H1 (cell line): ENCODE measurements around the gene CACNG4. TPM values are rescaled to one million over a fixed set of nuclear protein-coding genes. Genes with fewer than 3 reads are reported as not detected.

Experiments used
- CTCF ChIA-PET: fragments of 300-600 bp; sonication (Branson Sonifier 250); formaldehyde crosslinking; loops from one replicate; lab custom pipeline; 2021; ENCODE audit not compliant: partially characterized antibody; lab: Charles Lee
- POLR2A ChIA-PET: fragments of 300-600 bp; sonication (Branson Sonifier 250); formaldehyde crosslinking; loops from one replicate; lab custom pipeline; 2021; ENCODE audit warnings: inconsistent platforms; ENCODE audit not compliant: partially characterized antibody; lab: Charles Lee
- DNase-seq, 2 experiments: peaks; one replicate each; pipeline versions ENCODE4 v3.0.0 to v3.0.0-alpha.2; 2010 to 2022; ENCODE audit warnings: low spot score in 2 of 2, low read depth in 1 of 2, mixed read lengths in 1 of 2
- FAIRE-seq: peaks from 2 replicates; lab custom pipeline; 2011; peaks lifted over from hg19 to GRCh38; lab: Jason Lieb, UNC
- H2AFZ ChIP-seq: 2 replicates; pipeline ENCODE4 v1.8.1; 2012; ENCODE audit warnings: low read length, inconsistent platforms
- H2AK5ac ChIP-seq: 2 replicates; pipeline ENCODE4 v1.6.1; 2013; ENCODE audit warnings: low read depth, low read length
- H2BK120ac ChIP-seq: replicated peaks from 2 replicates; pipeline ENCODE3; 2013; ENCODE audit warnings: low read depth, low read length, inconsistent platforms
- H2BK12ac ChIP-seq: 2 replicates; pipeline ENCODE4 v1.6.1; 2013; ENCODE audit warnings: low read depth, low read length
- H2BK15ac ChIP-seq: 2 replicates; pipeline ENCODE4 v1.6.1; 2013; ENCODE audit warnings: low read length
- H2BK20ac ChIP-seq: 2 replicates; pipeline ENCODE4 v1.6.1; 2013; ENCODE audit warnings: low read length
- H2BK5ac ChIP-seq: 2 replicates; pipeline ENCODE4 v1.6.1; 2013; ENCODE audit warnings: low read depth, low read length
- H3K14ac ChIP-seq: 2 replicates; pipeline ENCODE4 v1.6.1; 2013; ENCODE audit warnings: inconsistent platforms; ENCODE audit not compliant: insufficient read length
- H3K18ac ChIP-seq: 2 replicates; pipeline ENCODE4 v1.6.1; 2013; ENCODE audit warnings: low read length; ENCODE audit errors: extremely low read depth
- H3K23ac ChIP-seq: 2 replicates; pipeline ENCODE4 v1.6.1; 2013; ENCODE audit warnings: inconsistent platforms; ENCODE audit not compliant: insufficient read length
- H3K23me2 ChIP-seq: 2 replicates; pipeline ENCODE4 v1.6.1; 2013; ENCODE audit warnings: low read depth, low read length
- H3K27ac ChIP-seq: 2 replicates; pipeline ENCODE4 v1.6.1; 2011; ENCODE audit warnings: low read depth, low read length, inconsistent platforms
- H3K27me3 ChIP-seq, 4 experiments: replicated peaks in 1 of 4; 1 replicate in 1 of 4; 2 replicates in 3 of 4; pipeline versions ENCODE4 v1.6.1 to v1.8.1; 2011 to 2013; ENCODE audit warnings: low read length in 3 of 4, mild to moderate bottlenecking in 3 of 4, inconsistent platforms in 2 of 4, mixed read lengths in 2 of 4, moderate library complexity in 1 of 4; ENCODE audit not compliant: control insufficient read depth in 3 of 4, insufficient read depth in 3 of 4; ENCODE audit errors: extremely low read depth in 1 of 4
- H3K36me3 ChIP-seq, 4 experiments: 2 replicates each; pipeline versions ENCODE4 v1.6.1 to v1.8.1; 2011 to 2013; ENCODE audit warnings: mild to moderate bottlenecking in 4 of 4, low read length in 3 of 4, moderate library complexity in 2 of 4, control low read depth in 1 of 4, inconsistent platforms in 1 of 4; ENCODE audit not compliant: insufficient read depth in 4 of 4, control insufficient read depth in 2 of 4
- H3K4ac ChIP-seq: replicated peaks from 2 replicates; pipeline ENCODE3; 2013; ENCODE audit warnings: low read length, low read depth, mixed read lengths, inconsistent platforms; ENCODE audit not compliant: insufficient read length
- H3K4me1 ChIP-seq, 4 experiments: replicated peaks in 1 of 4; 1 replicate in 1 of 4; 2 replicates in 3 of 4; pipeline versions ENCODE4 v1.6.1 to v1.8.1; 2011 to 2013; ENCODE audit warnings: low read length in 3 of 4, inconsistent platforms in 2 of 4, mixed read lengths in 1 of 4; ENCODE audit not compliant: insufficient read depth in 4 of 4, control insufficient read depth in 3 of 4
- H3K4me2 ChIP-seq, 2 experiments: 2 replicates each; pipeline versions ENCODE4 v1.6.1 to v1.8.1; 2011 to 2013; ENCODE audit warnings: low read depth in 2 of 2, low read length in 2 of 2, control low read depth in 1 of 2, inconsistent platforms in 1 of 2, mild to moderate bottlenecking in 1 of 2; ENCODE audit not compliant: insufficient read depth in 1 of 2
- H3K4me3 ChIP-seq, 4 experiments: fragments of 200-600, 300-600 bp in 1 of 4; sonication (generic), shearing (Covaris generic), sonication (Bioruptor Twin) in 1 of 4; 2 replicates each; pipeline versions ENCODE4 v1.5.1 to v1.8.1; 2011 to 2016; ENCODE audit warnings: low read length in 4 of 4, low read depth in 3 of 4, control low read depth in 2 of 4, inconsistent platforms in 2 of 4, mild to moderate bottlenecking in 2 of 4, mixed read lengths in 1 of 4, moderate library complexity in 1 of 4; ENCODE audit not compliant: insufficient read depth in 2 of 4; ENCODE audit errors: extremely low read depth in 1 of 4
- H3K56ac ChIP-seq: replicated peaks from 2 replicates; pipeline ENCODE3; 2013; ENCODE audit warnings: low read depth, mild to moderate bottlenecking, mixed read lengths, low read length, inconsistent platforms; ENCODE audit not compliant: insufficient read length
- H3K79me1 ChIP-seq: 2 replicates; pipeline ENCODE4 v1.6.1; 2013; ENCODE audit warnings: low read depth, low read length, control low read depth
- H3K79me2 ChIP-seq, 2 experiments: 2 replicates each; pipeline versions ENCODE4 v1.6.1 to v1.8.1; 2012 to 2013; ENCODE audit warnings: low read length in 2 of 2, mild to moderate bottlenecking in 2 of 2, inconsistent platforms in 1 of 2; ENCODE audit not compliant: insufficient read depth in 2 of 2, control insufficient read depth in 1 of 2
- H3K9ac ChIP-seq, 4 experiments: replicated peaks in 1 of 4; 1 replicate in 1 of 4; 2 replicates in 3 of 4; pipeline versions ENCODE4 v1.6.1 to v1.8.1; 2011 to 2013; ENCODE audit warnings: low read depth in 3 of 4, low read length in 3 of 4, control low read depth in 2 of 4, mild to moderate bottlenecking in 2 of 4, moderate library complexity in 2 of 4, inconsistent platforms in 1 of 4; ENCODE audit errors: extremely low read depth in 1 of 4
- H3K9me3 ChIP-seq, 2 experiments: 2 replicates each; pipeline versions ENCODE4 v1.6.1 to v1.8.1; 2012 to 2013; ENCODE audit warnings: mild to moderate bottlenecking in 2 of 2, moderate library complexity in 2 of 2, control low read depth in 1 of 2, inconsistent platforms in 1 of 2, low read depth in 1 of 2, low read length in 1 of 2, mixed read lengths in 1 of 2; ENCODE audit not compliant: insufficient read depth in 2 of 2
- H4K20me1 ChIP-seq, 2 experiments: replicated peaks in 1 of 2; 2 replicates each; pipeline versions ENCODE3 to v1.8.1; 2011 to 2013; ENCODE audit warnings: inconsistent platforms in 2 of 2, low read length in 2 of 2, mild to moderate bottlenecking in 1 of 2; ENCODE audit not compliant: insufficient read depth in 2 of 2, control insufficient read depth in 1 of 2
- H4K5ac ChIP-seq: 2 replicates; pipeline ENCODE4 v1.6.1; 2013; ENCODE audit warnings: low read length, low read depth, mixed read lengths, inconsistent platforms; ENCODE audit not compliant: insufficient read length
- H4K8ac ChIP-seq: 2 replicates; pipeline ENCODE4 v1.8.0; 2013; ENCODE audit warnings: mild to moderate bottlenecking, moderate library complexity, low read length, inconsistent platforms; ENCODE audit not compliant: insufficient read depth; ENCODE audit errors: extremely low read depth
- H4K91ac ChIP-seq: replicated peaks from 2 replicates; pipeline ENCODE3; 2013; ENCODE audit warnings: low read length, mixed read lengths, inconsistent platforms; ENCODE audit not compliant: insufficient read length
- BCL11A ChIP-seq, 2 experiments: IDR thresholded peaks; one replicate each; pipeline ENCODE4 v1.6.1; 2011; ENCODE audit warnings: low read depth in 2 of 2, low read length in 2 of 2, mild to moderate bottlenecking in 2 of 2
- EGR1 ChIP-seq: IDR thresholded peaks from 2 replicates; pipeline ENCODE4 v1.6.1; 2011; ENCODE audit warnings: low read depth, low read length, borderline replicate concordance
- GABPA ChIP-seq: IDR thresholded peaks from 2 replicates; pipeline ENCODE4 v1.6.1; 2011; ENCODE audit warnings: mild to moderate bottlenecking, low read length, moderate library complexity, borderline replicate concordance; ENCODE audit not compliant: insufficient read depth
- GTF2F1 ChIP-seq: IDR thresholded peaks from 2 replicates; pipeline ENCODE4 v1.6.1; 2012; ENCODE audit warnings: low read depth, low read length, improper control_type of control experiment, borderline replicate concordance
- JUN ChIP-seq: IDR thresholded peaks from 2 replicates; pipeline ENCODE4 v1.6.1; 2011; ENCODE audit warnings: low read depth, mild to moderate bottlenecking, improper control_type of control experiment, low read length
- JUND ChIP-seq: IDR thresholded peaks from 2 replicates; pipeline ENCODE4 v1.6.1; 2011; ENCODE audit warnings: mild to moderate bottlenecking, improper control_type of control experiment, low read length
- KDM5A ChIP-seq: fragments of 200-600 bp; IDR thresholded peaks from 2 replicates; pipeline ENCODE4 v1.7.1; 2012; ENCODE audit warnings: mild to moderate bottlenecking, low read length, inconsistent platforms, mixed read lengths
- POLR2AphosphoS5 ChIP-seq: IDR thresholded peaks from 2 replicates; pipeline ENCODE4 v1.6.1; 2011; ENCODE audit warnings: low read depth, low read length
- POU5F1 ChIP-seq: IDR thresholded peaks from 2 replicates; pipeline ENCODE4 v1.6.1; 2011; ENCODE audit warnings: low read depth, mild to moderate bottlenecking, low read length, moderate library complexity
- SP2 ChIP-seq: IDR thresholded peaks from 2 replicates; pipeline ENCODE4 v1.6.1; 2012; ENCODE audit warnings: mild to moderate bottlenecking, low read length, inconsistent platforms
- SP4 ChIP-seq: IDR thresholded peaks from 2 replicates; pipeline ENCODE4 v1.6.1; 2012; ENCODE audit warnings: low read length, inconsistent platforms
- SUZ12 ChIP-seq: fragments of 200-600 bp; sonication (generic); IDR thresholded peaks from 2 replicates; pipeline ENCODE4 v1.6.1; 2012; ENCODE audit warnings: mild to moderate bottlenecking, inconsistent platforms, low read length, moderate library complexity, mixed read lengths
- WGBS, 2 experiments: shearing (Covaris generic) in 1 of 2; methylation state at CpG; one replicate each; pipeline versions ENCODE4 v1.1.6 to v1.1.7; 2013 to 2015; ENCODE audit warnings: low lambda C conversion rate in 2 of 2, mixed read lengths in 2 of 2, inconsistent platforms in 1 of 2, low coverage in 1 of 2, missing lambda C conversion rate in 1 of 2; ENCODE audit not compliant: insufficient replicate concordance in 2 of 2, insufficient coverage in 1 of 2, insufficient read length in 1 of 2; ENCODE audit errors: extremely low coverage in 1 of 2, missing lambda C conversion rate in 1 of 2; 5-methylcytosine and 5-hydroxymethylcytosine counted together
- polyA plus RNA-seq, 7 experiments: library from polyadenylated mRNA; depleted of rRNA in 3 of 7; stranded (reverse) in 5 of 7; unstranded in 2 of 7; fragments of >200 nt in 5 of 7; fragments of 200-250 nt in 2 of 7; gene quantifications; 1 replicate in 5 of 7; 2 replicates in 1 of 7; 4 replicates in 1 of 7; pipeline versions ENCODE4 v1.2.1 to v1.2.3, GENCODE V29; 2011 to 2013; ENCODE audit warnings: missing spikeins in 2 of 7, mixed read lengths in 2 of 7
- total RNA-seq: library from RNA; stranded (reverse); fragmentation: NEBNext Ultra II Directional; extraction: Animal tissue kit (Norgen Biotek cat#: 25700); gene quantifications from 2 replicates; pipeline ENCODE4 v1.2.1, GENCODE V29; 2021
- TF ChIP-seq, protein P1 (sequence below): IDR thresholded peaks from 2 replicates; pipeline ENCODE4 v1.6.1; 2012; ENCODE audit warnings: inconsistent platforms

CACNG4 gene
- total and polyA plus RNA-seq, 2 of the 8 experiments (the other 6 are each of a cell fraction or from before 2014, with no cell fraction given): 3.6 to 5.6 TPM

DNA sequence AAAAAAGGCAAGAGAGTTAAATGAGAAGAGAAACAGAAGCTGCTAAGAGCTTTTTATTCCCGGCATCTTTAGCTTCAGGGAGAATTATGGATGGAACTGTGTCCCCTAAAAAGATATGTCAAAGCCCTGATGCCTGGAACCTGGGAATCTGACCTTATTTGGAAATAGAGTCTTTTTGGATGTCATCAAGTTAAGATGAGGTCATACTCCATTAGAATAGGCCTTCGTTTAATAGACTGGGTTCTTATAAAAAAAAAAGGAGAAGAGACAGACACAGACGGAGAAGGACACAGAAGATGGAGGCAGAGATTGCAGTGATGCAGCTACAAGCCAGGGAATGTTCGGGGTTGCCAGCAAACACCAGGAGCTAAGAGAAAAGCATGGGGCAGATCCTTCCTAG, 24.6 kb downstream of the CACNG4 start:
- no peak overlapping the region for H3K27ac ChIP-seq
- H3K27me3 ChIP-seq: no peaks in the 10 kb centered on the region
- no peak overlapping the region for H2AK5ac ChIP-seq
- H3K4ac ChIP-seq: no peak overlapping the region
- no peak for FAIRE-seq
- H3K23me2 ChIP-seq: no peaks in the 10 kb centered on the region
- H3K18ac ChIP-seq: no peak overlapping the region
- no peak for DNase-seq
- no peak overlapping the region for H3K4me2 ChIP-seq
- H4K20me1 ChIP-seq: no peaks in the 10 kb centered on the region
- H3K14ac ChIP-seq: no peak overlapping the region
- H2BK120ac ChIP-seq: no peak overlapping the region
- H4K91ac ChIP-seq: no peak overlapping the region
- no peak overlapping the region for H4K5ac ChIP-seq
- no peak overlapping the region for H4K8ac ChIP-seq
- H3K9me3 ChIP-seq: no peaks in the 10 kb centered on the region
- no peaks in the 10 kb centered on the region for H3K79me2 ChIP-seq
- H2BK12ac ChIP-seq: no peak overlapping the region
- no peak overlapping the region for H3K9ac ChIP-seq
- H2BK5ac ChIP-seq: no peak overlapping the region
- H3K4me1 ChIP-seq: peaks cover 0 to 2% (median 0%) of the 10 kb centered on the region in 4 experiments; a peak in 1 of 7 replicates
- 91% methylated on average over 4 of the region's 4 CpGs; no CpG with 5 or more reads in 1 of the 2 experiments for WGBS, 2 experiments
- no peaks in the 10 kb centered on the region for H3K36me3 ChIP-seq
- no peak overlapping the region for H3K23ac ChIP-seq
- ChIA-PET POLR2A (no interaction called here), CTCF (interaction anchor here (0.7 to 2.7 kb wide), 5 partner anchors 9 to 272 kb away, joined by 3 to 17 read pairs (median 3); no protein-coding TSS in a partner anchor)
- no peak overlapping the region for H3K4me3 ChIP-seq
- H2BK20ac ChIP-seq: no peak overlapping the region
- H3K56ac ChIP-seq: no peak overlapping the region
- H3K79me1 ChIP-seq: no peaks in the 10 kb centered on the region
- TF ChIP-seq SUZ12: no peak
- no peak for TF ChIP-seq SP4
- TF ChIP-seq EGR1: no peak
- TF ChIP-seq POLR2AphosphoS5: no peak
- TF ChIP-seq SP2: no peak
- TF ChIP-seq GABPA: no peak
- TF ChIP-seq, protein P1, sequence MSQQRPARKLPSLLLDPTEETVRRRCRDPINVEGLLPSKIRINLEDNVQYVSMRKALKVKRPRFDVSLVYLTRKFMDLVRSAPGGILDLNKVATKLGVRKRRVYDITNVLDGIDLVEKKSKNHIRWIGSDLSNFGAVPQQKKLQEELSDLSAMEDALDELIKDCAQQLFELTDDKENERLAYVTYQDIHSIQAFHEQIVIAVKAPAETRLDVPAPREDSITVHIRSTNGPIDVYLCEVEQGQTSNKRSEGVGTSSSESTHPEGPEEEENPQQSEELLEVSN: no peak
- no peak for TF ChIP-seq POU5F1
- no peak for TF ChIP-seq JUND
- TF ChIP-seq GTF2F1: no peak
- no peak for TF ChIP-seq BCL11A (IDR thresholded peaks at IDR 0.05; ENCODE audit: low read depth in 2 of 2, low read length in 2 of 2)
- TF ChIP-seq KDM5A: no peak
- no peak for TF ChIP-seq JUN
- H2AFZ ChIP-seq: no peak overlapping the region
- H2BK15ac ChIP-seq: no peak overlapping the region
